ENCODE results near the gene MPP4. TPM values are rescaled to one million over a fixed set of nuclear protein-coding genes. Genes with fewer than 3 reads are reported as not detected.

Gene MPP4
- total RNA-seq, 1 donor from 2014 or later, result 2.9 TPM

- TF ChIP-seq EZH2 (IDR thresholded peaks at IDR 0.05; ENCODE audit: insufficient read depth, low read length), result no peak
- TF ChIP-seq, protein P1, sequence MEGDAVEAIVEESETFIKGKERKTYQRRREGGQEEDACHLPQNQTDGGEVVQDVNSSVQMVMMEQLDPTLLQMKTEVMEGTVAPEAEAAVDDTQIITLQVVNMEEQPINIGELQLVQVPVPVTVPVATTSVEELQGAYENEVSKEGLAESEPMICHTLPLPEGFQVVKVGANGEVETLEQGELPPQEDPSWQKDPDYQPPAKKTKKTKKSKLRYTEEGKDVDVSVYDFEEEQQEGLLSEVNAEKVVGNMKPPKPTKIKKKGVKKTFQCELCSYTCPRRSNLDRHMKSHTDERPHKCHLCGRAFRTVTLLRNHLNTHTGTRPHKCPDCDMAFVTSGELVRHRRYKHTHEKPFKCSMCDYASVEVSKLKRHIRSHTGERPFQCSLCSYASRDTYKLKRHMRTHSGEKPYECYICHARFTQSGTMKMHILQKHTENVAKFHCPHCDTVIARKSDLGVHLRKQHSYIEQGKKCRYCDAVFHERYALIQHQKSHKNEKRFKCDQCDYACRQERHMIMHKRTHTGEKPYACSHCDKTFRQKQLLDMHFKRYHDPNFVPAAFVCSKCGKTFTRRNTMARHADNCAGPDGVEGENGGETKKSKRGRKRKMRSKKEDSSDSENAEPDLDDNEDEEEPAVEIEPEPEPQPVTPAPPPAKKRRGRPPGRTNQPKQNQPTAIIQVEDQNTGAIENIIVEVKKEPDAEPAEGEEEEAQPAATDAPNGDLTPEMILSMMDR (IDR thresholded peaks at IDR 0.05; ENCODE audit: insufficient read depth, low read depth, low read length), result peak; percentile 32
- H3K9me3 ChIP-seq (ENCODE audit: insufficient read depth, low read depth, low read length), result no peaks in the 10 kb centered on the region
- FAIRE-seq, result no peak
- no peak overlapping the region for H3K27ac Mint-ChIP-seq (ENCODE audit: unreplicated experiment)
- H3K4me3 ChIP-seq (ENCODE audit: insufficient read depth, low read depth, low read length), result no peak overlapping the region
- H3K4me1 Mint-ChIP-seq (ENCODE audit: low read depth, unreplicated experiment), result no peaks in the 10 kb centered on the region
- no peak overlapping the region for H3K27ac ChIP-seq (ENCODE audit: low read depth, low read length)
- H3K27me3 ChIP-seq (ENCODE audit: insufficient read depth, low read length), result no peaks in the 10 kb centered on the region
- peaks cover 2% of the 10 kb centered on the region for H3K9me3 Mint-ChIP-seq (ENCODE audit: unreplicated experiment)
- H3K36me3 Mint-ChIP-seq (ENCODE audit: low read depth, unreplicated experiment), result peaks cover 8% of the 10 kb centered on the region
- no peak overlapping the region for H3K4me2 ChIP-seq (ENCODE audit: low read length)
- H3K4me1 ChIP-seq (ENCODE audit: insufficient read depth, low read length), result no peaks in the 10 kb centered on the region
- peaks cover 9% of the 10 kb centered on the region for H3K36me3 ChIP-seq (ENCODE audit: insufficient read depth, low read length)
- no peaks in the 10 kb centered on the region for H3K79me2 ChIP-seq (ENCODE audit: insufficient read depth, low read length)
- no peaks in the 10 kb centered on the region for H4K20me1 ChIP-seq (ENCODE audit: insufficient read depth, low read length)
- H3K9ac ChIP-seq (ENCODE audit: low read length), result no peak overlapping the region
- no peak for DNase-seq (ENCODE audit: low read depth)
- H3K4me3 Mint-ChIP-seq (ENCODE audit: unreplicated experiment), result no peak overlapping the region
- no peak overlapping the region for H2AFZ ChIP-seq (ENCODE audit: low read depth, low read length)
- H3K27me3 Mint-ChIP-seq (ENCODE audit: low read depth, unreplicated experiment), result peaks cover 2% of the 10 kb centered on the region
Measured at GRCh38 chr2:201680743-201681142, 17.7 kb downstream of the MPP4 start.

GRCh38 chr2:201678401-201678800, 20.0 kb downstream of the MPP4 start:
- Histone ChIP-seq H3K79me2 (ENCODE audit: insufficient read depth, low read length) (no peaks in the 10 kb centered on the region), H2AFZ (ENCODE audit: low read depth, low read length) (no peak overlapping the region), H3K4me1 (ENCODE audit: insufficient read depth, low read length) (peaks cover 6% of the 10 kb centered on the region), H3K4me3 (ENCODE audit: insufficient read depth, low read depth, low read length) (no peak overlapping the region), H3K9me3 (ENCODE audit: insufficient read depth, low read depth, low read length) (no peaks in the 10 kb centered on the region), H3K4me2 (ENCODE audit: low read length) (no peak overlapping the region), H3K27ac (ENCODE audit: low read depth, low read length) (no peak overlapping the region), H3K36me3 (ENCODE audit: insufficient read depth, low read length) (peaks cover 7% of the 10 kb centered on the region), H3K9ac (ENCODE audit: low read length) (no peak overlapping the region), H3K27me3 (ENCODE audit: insufficient read depth, low read length) (no peaks in the 10 kb centered on the region), H4K20me1 (ENCODE audit: insufficient read depth, low read length) (no peaks in the 10 kb centered on the region)
- FAIRE-seq, result no peak
- no peaks in the 10 kb centered on the region for H3K4me1 Mint-ChIP-seq (ENCODE audit: low read depth, unreplicated experiment)
- TF ChIP-seq, protein P1 (IDR thresholded peaks at IDR 0.05; ENCODE audit: insufficient read depth, low read depth, low read length), result no peak
- TF ChIP-seq EZH2 (IDR thresholded peaks at IDR 0.05; ENCODE audit: insufficient read depth, low read length), result no peak
- no peak overlapping the region for H3K4me3 Mint-ChIP-seq (ENCODE audit: unreplicated experiment)
- no peak for DNase-seq (ENCODE audit: low read depth)
- H3K36me3 Mint-ChIP-seq (ENCODE audit: low read depth, unreplicated experiment), result peaks cover 11% of the 10 kb centered on the region
- H3K27me3 Mint-ChIP-seq (ENCODE audit: low read depth, unreplicated experiment), result peaks cover 3% of the 10 kb centered on the region
- H3K9me3 Mint-ChIP-seq (ENCODE audit: unreplicated experiment), result peaks cover 2% of the 10 kb centered on the region
- no peak overlapping the region for H3K27ac Mint-ChIP-seq (ENCODE audit: unreplicated experiment)

- H3K4me1 ChIP-seq (ENCODE audit: insufficient read depth, low read length), result peaks cover 6% of the 10 kb centered on the region
- no peaks in the 10 kb centered on the region for H4K20me1 ChIP-seq (ENCODE audit: insufficient read depth, low read length)
- H3K4me2 ChIP-seq (ENCODE audit: low read length), result no peak overlapping the region
- Mint-ChIP-seq H3K9me3 (ENCODE audit: unreplicated experiment) (no peaks in the 10 kb centered on the region), H3K4me3 (ENCODE audit: unreplicated experiment) (no peak overlapping the region), H3K36me3 (ENCODE audit: low read depth, unreplicated experiment) (peaks cover 5% of the 10 kb centered on the region), H3K4me1 (ENCODE audit: low read depth, unreplicated experiment) (no peaks in the 10 kb centered on the region), H3K27ac (ENCODE audit: unreplicated experiment) (no peak overlapping the region), H3K27me3 (ENCODE audit: low read depth, unreplicated experiment) (peaks cover 3% of the 10 kb centered on the region)
- H3K27me3 ChIP-seq (ENCODE audit: insufficient read depth, low read length), result no peaks in the 10 kb centered on the region
- no peaks in the 10 kb centered on the region for H3K36me3 ChIP-seq (ENCODE audit: insufficient read depth, low read length)
- no peak overlapping the region for H2AFZ ChIP-seq (ENCODE audit: low read depth, low read length)
- H3K9me3 ChIP-seq (ENCODE audit: insufficient read depth, low read depth, low read length), result no peaks in the 10 kb centered on the region
- H3K27ac ChIP-seq (ENCODE audit: low read depth, low read length), result no peak overlapping the region
- DNase-seq (ENCODE audit: low read depth), result no peak
- no peaks in the 10 kb centered on the region for H3K79me2 ChIP-seq (ENCODE audit: insufficient read depth, low read length)
- no peak overlapping the region for H3K9ac ChIP-seq (ENCODE audit: low read length)
- TF ChIP-seq, protein P1 (IDR thresholded peaks at IDR 0.05; ENCODE audit: insufficient read depth, low read depth, low read length), result no peak
- no peak for TF ChIP-seq EZH2 (IDR thresholded peaks at IDR 0.05; ENCODE audit: insufficient read depth, low read length)
- FAIRE-seq, result no peak
- H3K4me3 ChIP-seq (ENCODE audit: insufficient read depth, low read depth, low read length), result no peak overlapping the region
Measured at GRCh38 chr2:201675454-201675853, 23.0 kb downstream of the MPP4 start.

Measured in astrocyte (in vitro differentiated cells and primary cell).